ENCODE measurements around the gene OR51B5.

OR51B5 gene, protein sequence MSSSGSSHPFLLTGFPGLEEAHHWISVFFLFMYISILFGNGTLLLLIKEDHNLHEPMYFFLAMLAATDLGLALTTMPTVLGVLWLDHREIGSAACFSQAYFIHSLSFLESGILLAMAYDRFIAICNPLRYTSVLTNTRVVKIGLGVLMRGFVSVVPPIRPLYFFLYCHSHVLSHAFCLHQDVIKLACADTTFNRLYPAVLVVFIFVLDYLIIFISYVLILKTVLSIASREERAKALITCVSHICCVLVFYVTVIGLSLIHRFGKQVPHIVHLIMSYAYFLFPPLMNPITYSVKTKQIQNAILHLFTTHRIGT

DNA sequence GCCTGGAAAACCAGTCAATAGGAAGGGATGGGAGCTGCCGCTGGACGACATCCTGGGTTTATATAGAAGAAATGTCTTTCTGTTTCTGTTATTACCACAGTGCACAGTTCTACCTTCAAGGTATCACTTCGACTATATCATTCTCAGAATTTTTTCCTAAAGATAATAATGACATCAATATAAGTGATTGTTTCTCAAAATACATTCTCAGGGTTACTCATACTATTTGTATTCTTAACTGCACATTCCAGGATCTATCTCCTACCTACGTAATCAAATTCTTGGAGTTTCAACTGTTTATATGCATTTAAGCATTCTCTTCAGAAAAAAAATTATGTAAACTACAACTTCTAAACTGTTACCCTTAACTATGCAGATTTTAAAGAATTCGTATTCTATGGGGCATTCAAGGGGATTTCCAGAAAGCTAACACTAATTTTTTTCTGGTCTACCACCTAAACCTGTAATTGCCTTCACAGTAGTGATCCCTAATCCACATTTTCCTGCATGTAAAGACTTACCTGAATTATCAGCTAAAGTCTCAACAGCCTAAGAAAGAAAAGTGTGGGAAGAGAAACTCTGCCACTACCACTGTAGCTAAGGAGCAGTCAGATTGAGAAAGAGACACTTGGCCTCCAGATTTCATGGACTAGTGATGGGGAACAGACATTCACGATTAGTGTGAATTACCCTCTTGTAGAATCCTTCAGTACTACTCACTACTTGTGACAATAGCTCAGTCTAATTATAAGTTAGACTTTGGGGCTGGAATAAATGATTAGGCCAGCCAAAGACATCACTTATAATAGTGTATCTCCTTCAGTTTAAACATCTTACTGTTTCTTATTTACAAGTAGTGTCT is at the start of gene OR51B5:
Gene OR51B5, minus strand, starts transcription at position 51 of the 862 bp plus-strand sequence. Its CDS starts 0 bp downstream, at position 51.
- Histone ChIP-seq H3K36me3 (replicated peaks; ENCODE audit: low read depth, low read length) (no peaks in the 10 kb centered on the region), H4K20me1 (ENCODE audit: insufficient read depth, low read length) (no peaks in the 10 kb centered on the region), H3K4me3 (ENCODE audit: low read length) (peak within 1 kb of the TSS; percentile 10; the same call in 1 of the 2 replicates), H3K4me1 (ENCODE audit: low read length) (peaks cover 61% of the 10 kb centered on the region), H3K27me3 (ENCODE audit: low read depth, low read length) (no peaks in the 10 kb centered on the region), H3K4me2 (ENCODE audit: low read length) (peak within 1 kb of the TSS; percentile 75), H3K79me2 (ENCODE audit: low read length) (no peaks in the 10 kb centered on the region), H2AFZ (ENCODE audit: low read depth, low read length) (peak within 1 kb of the TSS; percentile 70), H3K9ac (ENCODE audit: low read length) (peak within 1 kb of the TSS; percentile 18; the same call in 1 of the 2 replicates), H3K27ac (ENCODE audit: low read length) (peak within 1 kb of the TSS; percentile 74), H3K9me3 (ENCODE audit: insufficient read depth, low read length) (no peaks in the 10 kb centered on the region)
- TF ChIP-seq CTCF (IDR thresholded peaks at IDR 0.05; ENCODE audit: low read depth, low read length) (no peak), EZH2phosphoT487 (IDR thresholded peaks at IDR 0.05; ENCODE audit: low read depth) (no peak)

GRCh38 chr11:5390210-5390609 is 46.9 kb upstream of the OR51B5 start:
- Histone ChIP-seq H4K20me1 (ENCODE audit: insufficient read depth, low read length) (no peaks in the 10 kb centered on the region), H3K4me2 (ENCODE audit: low read length) (no peak overlapping the region), H3K9ac (ENCODE audit: low read length) (no peak overlapping the region), H3K4me3 (ENCODE audit: low read length) (no peak overlapping the region), H3K27ac (ENCODE audit: low read length) (no peak overlapping the region), H3K4me1 (ENCODE audit: low read length) (no peaks in the 10 kb centered on the region), H3K9me3 (ENCODE audit: insufficient read depth, low read length) (no peaks in the 10 kb centered on the region), H3K36me3 (replicated peaks; ENCODE audit: low read depth, low read length) (no peaks in the 10 kb centered on the region), H3K79me2 (ENCODE audit: low read length) (no peaks in the 10 kb centered on the region), H2AFZ (ENCODE audit: low read depth, low read length) (no peak overlapping the region), H3K27me3 (ENCODE audit: low read depth, low read length) (peaks cover 12% of the 10 kb centered on the region; the same call in 1 of the 2 replicates)
- TF ChIP-seq CTCF (IDR thresholded peaks at IDR 0.05; ENCODE audit: low read depth, low read length), result peak; percentile 20; the same call in 1 of the 2 replicates
- TF ChIP-seq EZH2phosphoT487 (IDR thresholded peaks at IDR 0.05; ENCODE audit: low read depth), result no peak

GRCh38 chr11:5384335-5384734 is 41.0 kb upstream of the OR51B5 start:
- Histone ChIP-seq H3K4me3 (ENCODE audit: low read length) (no peak overlapping the region), H3K4me1 (ENCODE audit: low read length) (no peaks in the 10 kb centered on the region), H3K36me3 (replicated peaks; ENCODE audit: low read depth, low read length) (no peaks in the 10 kb centered on the region), H2AFZ (ENCODE audit: low read depth, low read length) (no peak overlapping the region), H3K79me2 (ENCODE audit: low read length) (no peaks in the 10 kb centered on the region), H3K4me2 (ENCODE audit: low read length) (no peak overlapping the region), H3K9me3 (ENCODE audit: insufficient read depth, low read length) (no peaks in the 10 kb centered on the region), H3K27me3 (ENCODE audit: low read depth, low read length) (0 out of 2 replicates have a peak, but pooled peaks cover 7% of the 10 kb centered on the region), H3K9ac (ENCODE audit: low read length) (no peak overlapping the region), H4K20me1 (ENCODE audit: insufficient read depth, low read length) (no peaks in the 10 kb centered on the region), H3K27ac (ENCODE audit: low read length) (no peak overlapping the region)
- no peak for TF ChIP-seq CTCF (IDR thresholded peaks at IDR 0.05; ENCODE audit: low read depth, low read length)
- no peak for TF ChIP-seq EZH2phosphoT487 (IDR thresholded peaks at IDR 0.05; ENCODE audit: low read depth)

- Histone ChIP-seq H3K4me1 (ENCODE audit: low read length) (no peaks in the 10 kb centered on the region), H3K9ac (ENCODE audit: low read length) (no peak within 1 kb of the TSS), H4K20me1 (ENCODE audit: insufficient read depth, low read length) (no peaks in the 10 kb centered on the region), H3K27ac (ENCODE audit: low read length) (no peak within 1 kb of the TSS), H3K4me2 (ENCODE audit: low read length) (no peak within 1 kb of the TSS), H3K79me2 (ENCODE audit: low read length) (no peaks in the 10 kb centered on the region), H3K9me3 (ENCODE audit: insufficient read depth, low read length) (no peaks in the 10 kb centered on the region), H2AFZ (ENCODE audit: low read depth, low read length) (no peak within 1 kb of the TSS), H3K4me3 (ENCODE audit: low read length) (no peak within 1 kb of the TSS), H3K36me3 (replicated peaks; ENCODE audit: low read depth, low read length) (no peaks in the 10 kb centered on the region), H3K27me3 (ENCODE audit: low read depth, low read length) (0 out of 2 replicates have a peak, but pooled peaks cover 7% of the 10 kb centered on the region)
- TF ChIP-seq EZH2phosphoT487 (IDR thresholded peaks at IDR 0.05; ENCODE audit: low read depth), result no peak
- TF ChIP-seq CTCF (IDR thresholded peaks at IDR 0.05; ENCODE audit: low read depth, low read length), result no peak
These were observed 40.3 kb upstream of the OR51B5 start, which contains the start of gene OR51M1 for GRCh38 chr11:5383576-5383975. TSS of gene OR51M1 (plus strand) at chr11:5383812. CDS start at chr11:5389399, 5,587 bp downstream.
